H1 (cell line): ENCODE results near the gene TMIGD3. TPM values are rescaled to one million over a fixed set of nuclear protein-coding genes. Genes with fewer than 3 reads are reported as not detected.

Source experiments
- CTCF ChIA-PET: fragments of 300-600 bp; sonication (Branson Sonifier 250); formaldehyde crosslinking; loops from one replicate; lab custom pipeline; 2021; ENCODE audit not compliant: partially characterized antibody; lab: Charles Lee
- POLR2A ChIA-PET: fragments of 300-600 bp; sonication (Branson Sonifier 250); formaldehyde crosslinking; loops from one replicate; lab custom pipeline; 2021; ENCODE audit warnings: inconsistent platforms; ENCODE audit not compliant: partially characterized antibody; lab: Charles Lee
- DNase-seq, 2 experiments: peaks; one replicate each; pipeline versions ENCODE4 v3.0.0 to v3.0.0-alpha.2; 2010 to 2022; ENCODE audit warnings: low spot score in 2 of 2, low read depth in 1 of 2, mixed read lengths in 1 of 2
- FAIRE-seq: peaks from 2 replicates; lab custom pipeline; 2011; peaks lifted over from hg19 to GRCh38; lab: Jason Lieb, UNC
- H2AFZ ChIP-seq: 2 replicates; pipeline ENCODE4 v1.8.1; 2012; ENCODE audit warnings: low read length, inconsistent platforms
- H2AK5ac ChIP-seq: 2 replicates; pipeline ENCODE4 v1.6.1; 2013; ENCODE audit warnings: low read depth, low read length
- H2BK120ac ChIP-seq: replicated peaks from 2 replicates; pipeline ENCODE3; 2013; ENCODE audit warnings: low read depth, low read length, inconsistent platforms
- H2BK12ac ChIP-seq: 2 replicates; pipeline ENCODE4 v1.6.1; 2013; ENCODE audit warnings: low read depth, low read length
- H2BK15ac ChIP-seq: 2 replicates; pipeline ENCODE4 v1.6.1; 2013; ENCODE audit warnings: low read length
- H2BK20ac ChIP-seq: 2 replicates; pipeline ENCODE4 v1.6.1; 2013; ENCODE audit warnings: low read length
- H2BK5ac ChIP-seq: 2 replicates; pipeline ENCODE4 v1.6.1; 2013; ENCODE audit warnings: low read depth, low read length
- H3K14ac ChIP-seq: 2 replicates; pipeline ENCODE4 v1.6.1; 2013; ENCODE audit warnings: inconsistent platforms; ENCODE audit not compliant: insufficient read length
- H3K18ac ChIP-seq: 2 replicates; pipeline ENCODE4 v1.6.1; 2013; ENCODE audit warnings: low read length; ENCODE audit errors: extremely low read depth
- H3K23ac ChIP-seq: 2 replicates; pipeline ENCODE4 v1.6.1; 2013; ENCODE audit warnings: inconsistent platforms; ENCODE audit not compliant: insufficient read length
- H3K23me2 ChIP-seq: 2 replicates; pipeline ENCODE4 v1.6.1; 2013; ENCODE audit warnings: low read depth, low read length
- H3K27ac ChIP-seq: 2 replicates; pipeline ENCODE4 v1.6.1; 2011; ENCODE audit warnings: low read depth, low read length, inconsistent platforms
- H3K27me3 ChIP-seq, 4 experiments: replicated peaks in 1 of 4; 1 replicate in 1 of 4; 2 replicates in 3 of 4; pipeline versions ENCODE4 v1.6.1 to v1.8.1; 2011 to 2013; ENCODE audit warnings: low read length in 3 of 4, mild to moderate bottlenecking in 3 of 4, inconsistent platforms in 2 of 4, mixed read lengths in 2 of 4, moderate library complexity in 1 of 4; ENCODE audit not compliant: control insufficient read depth in 3 of 4, insufficient read depth in 3 of 4; ENCODE audit errors: extremely low read depth in 1 of 4
- H3K36me3 ChIP-seq, 4 experiments: 2 replicates each; pipeline versions ENCODE4 v1.6.1 to v1.8.1; 2011 to 2013; ENCODE audit warnings: mild to moderate bottlenecking in 4 of 4, low read length in 3 of 4, moderate library complexity in 2 of 4, control low read depth in 1 of 4, inconsistent platforms in 1 of 4; ENCODE audit not compliant: insufficient read depth in 4 of 4, control insufficient read depth in 2 of 4
- H3K4ac ChIP-seq: replicated peaks from 2 replicates; pipeline ENCODE3; 2013; ENCODE audit warnings: low read length, low read depth, mixed read lengths, inconsistent platforms; ENCODE audit not compliant: insufficient read length
- H3K4me1 ChIP-seq, 4 experiments: replicated peaks in 1 of 4; 1 replicate in 1 of 4; 2 replicates in 3 of 4; pipeline versions ENCODE4 v1.6.1 to v1.8.1; 2011 to 2013; ENCODE audit warnings: low read length in 3 of 4, inconsistent platforms in 2 of 4, mixed read lengths in 1 of 4; ENCODE audit not compliant: insufficient read depth in 4 of 4, control insufficient read depth in 3 of 4
- H3K4me2 ChIP-seq, 2 experiments: 2 replicates each; pipeline versions ENCODE4 v1.6.1 to v1.8.1; 2011 to 2013; ENCODE audit warnings: low read depth in 2 of 2, low read length in 2 of 2, control low read depth in 1 of 2, inconsistent platforms in 1 of 2, mild to moderate bottlenecking in 1 of 2; ENCODE audit not compliant: insufficient read depth in 1 of 2
- H3K4me3 ChIP-seq, 4 experiments: fragments of 200-600, 300-600 bp in 1 of 4; sonication (generic), shearing (Covaris generic), sonication (Bioruptor Twin) in 1 of 4; 2 replicates each; pipeline versions ENCODE4 v1.5.1 to v1.8.1; 2011 to 2016; ENCODE audit warnings: low read length in 4 of 4, low read depth in 3 of 4, control low read depth in 2 of 4, inconsistent platforms in 2 of 4, mild to moderate bottlenecking in 2 of 4, mixed read lengths in 1 of 4, moderate library complexity in 1 of 4; ENCODE audit not compliant: insufficient read depth in 2 of 4; ENCODE audit errors: extremely low read depth in 1 of 4
- H3K56ac ChIP-seq: replicated peaks from 2 replicates; pipeline ENCODE3; 2013; ENCODE audit warnings: low read depth, mild to moderate bottlenecking, mixed read lengths, low read length, inconsistent platforms; ENCODE audit not compliant: insufficient read length
- H3K79me1 ChIP-seq: 2 replicates; pipeline ENCODE4 v1.6.1; 2013; ENCODE audit warnings: low read depth, low read length, control low read depth
- H3K79me2 ChIP-seq, 2 experiments: 2 replicates each; pipeline versions ENCODE4 v1.6.1 to v1.8.1; 2012 to 2013; ENCODE audit warnings: low read length in 2 of 2, mild to moderate bottlenecking in 2 of 2, inconsistent platforms in 1 of 2; ENCODE audit not compliant: insufficient read depth in 2 of 2, control insufficient read depth in 1 of 2
- H3K9ac ChIP-seq, 4 experiments: replicated peaks in 1 of 4; 1 replicate in 1 of 4; 2 replicates in 3 of 4; pipeline versions ENCODE4 v1.6.1 to v1.8.1; 2011 to 2013; ENCODE audit warnings: low read depth in 3 of 4, low read length in 3 of 4, control low read depth in 2 of 4, mild to moderate bottlenecking in 2 of 4, moderate library complexity in 2 of 4, inconsistent platforms in 1 of 4; ENCODE audit errors: extremely low read depth in 1 of 4
- H3K9me3 ChIP-seq, 2 experiments: 2 replicates each; pipeline versions ENCODE4 v1.6.1 to v1.8.1; 2012 to 2013; ENCODE audit warnings: mild to moderate bottlenecking in 2 of 2, moderate library complexity in 2 of 2, control low read depth in 1 of 2, inconsistent platforms in 1 of 2, low read depth in 1 of 2, low read length in 1 of 2, mixed read lengths in 1 of 2; ENCODE audit not compliant: insufficient read depth in 2 of 2
- H4K20me1 ChIP-seq, 2 experiments: replicated peaks in 1 of 2; 2 replicates each; pipeline versions ENCODE3 to v1.8.1; 2011 to 2013; ENCODE audit warnings: inconsistent platforms in 2 of 2, low read length in 2 of 2, mild to moderate bottlenecking in 1 of 2; ENCODE audit not compliant: insufficient read depth in 2 of 2, control insufficient read depth in 1 of 2
- H4K5ac ChIP-seq: 2 replicates; pipeline ENCODE4 v1.6.1; 2013; ENCODE audit warnings: low read length, low read depth, mixed read lengths, inconsistent platforms; ENCODE audit not compliant: insufficient read length
- H4K8ac ChIP-seq: 2 replicates; pipeline ENCODE4 v1.8.0; 2013; ENCODE audit warnings: mild to moderate bottlenecking, moderate library complexity, low read length, inconsistent platforms; ENCODE audit not compliant: insufficient read depth; ENCODE audit errors: extremely low read depth
- H4K91ac ChIP-seq: replicated peaks from 2 replicates; pipeline ENCODE3; 2013; ENCODE audit warnings: low read length, mixed read lengths, inconsistent platforms; ENCODE audit not compliant: insufficient read length
- ATF3 ChIP-seq: IDR thresholded peaks from 2 replicates; pipeline ENCODE4 v1.6.1; 2011; ENCODE audit warnings: low read depth, mild to moderate bottlenecking, low read length; ENCODE audit not compliant: insufficient read depth
- CBX5 ChIP-seq: fragments of 300-800, 300-1000 bp; sonication (generic); IDR thresholded peaks from 2 replicates; pipeline ENCODE4 v1.7.1; 2016; ENCODE audit warnings: antibody characterized with exemption, low read length, low read depth
- CHD1 ChIP-seq: IDR thresholded peaks from 2 replicates; pipeline ENCODE4 v1.6.1; 2012; ENCODE audit warnings: low read depth, low read length, improper control_type of control experiment
- CHD2 ChIP-seq: IDR thresholded peaks from 2 replicates; pipeline ENCODE4 v1.6.1; 2012; ENCODE audit warnings: low read length, improper control_type of control experiment
- CREB1 ChIP-seq: IDR thresholded peaks from 2 replicates; pipeline ENCODE4 v1.6.1; 2012; ENCODE audit warnings: inconsistent platforms
- GTF2F1 ChIP-seq: IDR thresholded peaks from 2 replicates; pipeline ENCODE4 v1.6.1; 2012; ENCODE audit warnings: low read depth, low read length, improper control_type of control experiment, borderline replicate concordance
- JUN ChIP-seq: IDR thresholded peaks from 2 replicates; pipeline ENCODE4 v1.6.1; 2011; ENCODE audit warnings: low read depth, mild to moderate bottlenecking, improper control_type of control experiment, low read length
- JUND ChIP-seq: IDR thresholded peaks from 2 replicates; pipeline ENCODE4 v1.6.1; 2011; ENCODE audit warnings: mild to moderate bottlenecking, improper control_type of control experiment, low read length
- KDM4A ChIP-seq: IDR thresholded peaks from one replicate; pipeline ENCODE4 v1.7.1; 2012; ENCODE audit warnings: low read depth, mild to moderate bottlenecking, moderate library complexity, low read length, inconsistent platforms; ENCODE audit not compliant: severe bottlenecking
- RBBP5 ChIP-seq: IDR thresholded peaks from 2 replicates; pipeline ENCODE4 v1.7.1; 2012; ENCODE audit warnings: low read depth, mild to moderate bottlenecking, inconsistent platforms, low read length, moderate library complexity, borderline replicate concordance
- SIX5 ChIP-seq: IDR thresholded peaks from 2 replicates; pipeline ENCODE4 v1.6.1; 2011; ENCODE audit warnings: mild to moderate bottlenecking, low read depth, low read length
- TAF1 ChIP-seq: IDR thresholded peaks from 2 replicates; pipeline ENCODE4 v1.6.1; 2011; ENCODE audit warnings: mild to moderate bottlenecking, low read depth, low read length
- WGBS, 2 experiments: shearing (Covaris generic) in 1 of 2; methylation state at CpG; one replicate each; pipeline versions ENCODE4 v1.1.6 to v1.1.7; 2013 to 2015; ENCODE audit warnings: low lambda C conversion rate in 2 of 2, mixed read lengths in 2 of 2, inconsistent platforms in 1 of 2, low coverage in 1 of 2, missing lambda C conversion rate in 1 of 2; ENCODE audit not compliant: insufficient replicate concordance in 2 of 2, insufficient coverage in 1 of 2, insufficient read length in 1 of 2; ENCODE audit errors: extremely low coverage in 1 of 2, missing lambda C conversion rate in 1 of 2; 5-methylcytosine and 5-hydroxymethylcytosine counted together
- polyA plus RNA-seq, 7 experiments: library from polyadenylated mRNA; depleted of rRNA in 3 of 7; stranded (reverse) in 5 of 7; unstranded in 2 of 7; fragments of >200 nt in 5 of 7; fragments of 200-250 nt in 2 of 7; gene quantifications; 1 replicate in 5 of 7; 2 replicates in 1 of 7; 4 replicates in 1 of 7; pipeline versions ENCODE4 v1.2.1 to v1.2.3, GENCODE V29; 2011 to 2013; ENCODE audit warnings: missing spikeins in 2 of 7, mixed read lengths in 2 of 7
- total RNA-seq: library from RNA; stranded (reverse); fragmentation: NEBNext Ultra II Directional; extraction: Animal tissue kit (Norgen Biotek cat#: 25700); gene quantifications from 2 replicates; pipeline ENCODE4 v1.2.1, GENCODE V29; 2021

TMIGD3 gene
- total and polyA plus RNA-seq, 2 of the 8 experiments (the other 6 are each of a cell fraction or from before 2014, with no cell fraction given) = not detected

- 0 out of 2 replicates have a peak overlapping the region, but pooled peaks have one; percentile 0 for H2BK20ac ChIP-seq
- no peaks in the 10 kb centered on the region for H3K79me2 ChIP-seq
- peak overlapping the region; percentile 76; the same call in 1 of the 2 replicates for H2AFZ ChIP-seq
- no peak overlapping the region for H3K18ac ChIP-seq
- no peak overlapping the region for H3K27ac ChIP-seq
- no peak overlapping the region for H4K8ac ChIP-seq
- peak overlapping the region; percentile 1; the same call in 1 of the 2 replicates for H2BK12ac ChIP-seq
- H4K20me1 ChIP-seq = no peaks in the 10 kb centered on the region
- no peak overlapping the region for H4K5ac ChIP-seq
- H3K79me1 ChIP-seq = no peaks in the 10 kb centered on the region
- CTCF ChIA-PET = interaction anchor here (0.8 to 1.9 kb wide), 2 partner anchors 27 to 54 kb away, joined by 3 to 6 read pairs; no protein-coding TSS in a partner anchor
- H3K9ac ChIP-seq = no peak overlapping the region
- no peak overlapping the region for H3K4me3 ChIP-seq
- peaks cover 0 to 10% (median 0%) of the 10 kb centered on the region in 4 experiments; a peak in 2 of 7 replicates for H3K4me1 ChIP-seq
- no peaks in the 10 kb centered on the region for H3K36me3 ChIP-seq
- H4K91ac ChIP-seq = no peak overlapping the region
- no peak overlapping the region for H3K4ac ChIP-seq
- H3K23me2 ChIP-seq = peaks cover 2% of the 10 kb centered on the region; the same call in 1 of the 2 replicates
- no peak overlapping the region for H2BK15ac ChIP-seq
- H3K9me3 ChIP-seq = no peaks in the 10 kb centered on the region
- POLR2A ChIA-PET = interaction anchor here (0.7 kb wide), 1 partner anchor 1011 kb away, joined by 3 read pairs; no protein-coding TSS in a partner anchor
- H3K56ac ChIP-seq = no peak overlapping the region
- no peaks in the 10 kb centered on the region for H3K27me3 ChIP-seq
- H3K23ac ChIP-seq = no peak overlapping the region
- H3K14ac ChIP-seq = no peak overlapping the region
- WGBS, 2 experiments = 91% methylated on average over 14 of the region's 14 CpGs; no CpG with 5 or more reads in 1 of the 2 experiments
- no peak overlapping the region for H3K4me2 ChIP-seq
- no peak for DNase-seq
- H2BK120ac ChIP-seq = no peak overlapping the region
- FAIRE-seq = no peak
- no peak overlapping the region for H2BK5ac ChIP-seq
- H2AK5ac ChIP-seq = no peak overlapping the region
- no peak for TF ChIP-seq ATF3
- TF ChIP-seq CHD2 = no peak
- no peak for TF ChIP-seq RBBP5
- no peak for TF ChIP-seq JUND
- no peak for TF ChIP-seq SIX5
- no peak for TF ChIP-seq KDM4A
- TF ChIP-seq CREB1 = no peak
- TF ChIP-seq GTF2F1 = no peak
- TF ChIP-seq JUN = no peak
- TF ChIP-seq CHD1 = no peak
- no peak for TF ChIP-seq CBX5
- TF ChIP-seq TAF1 = no peak
Observed at GRCh38 chr1:111535256-111536191, 32.1 kb upstream of the TMIGD3 start.
